Measurements from ENCODE around the gene FEM1B. TPM values are rescaled to one million over a fixed set of nuclear protein-coding genes. Genes with fewer than 3 reads are reported as not detected.

Gene FEM1B
- total and polyA plus RNA-seq, 7 donors, result 23.5 to 188 (median 69.3) TPM

- 63 to 78% (median 68%) methylated on average over 14 of the region's 14 CpGs for WGBS, 3 donors
- DNase-seq (peak in 1 of 2 donors; percentile 25), ATAC-seq (peak; percentile 82 to 94 (median 92))
- TF ChIP-seq CTCF (IDR thresholded peaks at IDR 0.05), result no peak
- peak overlapping the region; percentile 85 for H3K4me3 ChIP-seq
- no peaks in the 10 kb centered on the region for H3K9me3 ChIP-seq
- H3K4me1 ChIP-seq, result peaks cover 93% of the 10 kb centered on the region
- peaks cover 5 to 66% of the 10 kb centered on the region in 2 donors for H3K36me3 ChIP-seq (ENCODE audit: insufficient read depth in 1 of 2, low read depth in 1 of 2)
- peak overlapping the region; percentile 97 for H3K27ac ChIP-seq
- no peaks in the 10 kb centered on the region for H3K27me3 ChIP-seq (ENCODE audit: insufficient read depth in 3 of 3, low read length in 2 of 3)
- intact Hi-C loops (cut with DNase I), result loop anchor here (5.0 kb wide), 2 partner anchors 32 to 37 kb away; no protein-coding TSS in a partner anchor
Observed at GRCh38 chr15:68289621-68290352, 12.2 kb downstream of the FEM1B start.

GRCh38 chr15:68290715-68291114 is 13.2 kb downstream of the FEM1B start:
- Histone ChIP-seq H3K36me3 (ENCODE audit: insufficient read depth in 1 of 2, low read depth in 1 of 2) (peaks cover 4 to 63% of the 10 kb centered on the region in 2 donors), H3K4me3 (peak overlapping the region; percentile 31), H3K27ac (peak overlapping the region; percentile 97), H3K4me1 (peaks cover 93% of the 10 kb centered on the region), H3K9me3 (no peaks in the 10 kb centered on the region), H3K27me3 (ENCODE audit: insufficient read depth in 3 of 3, low read length in 2 of 3) (no peaks in the 10 kb centered on the region)
- no peak for TF ChIP-seq CTCF (IDR thresholded peaks at IDR 0.05)
- 74 to 85% (median 83%) methylated on average over 8 of the region's 8 CpGs for WGBS, 3 donors
- ATAC-seq, result peak in 3 of 4 donors; percentile 49 to 67 (median 64)
- intact Hi-C loops (cut with DNase I), result loop anchor here (5.0 kb wide), 2 partner anchors 33 to 38 kb away; no protein-coding TSS in a partner anchor
- DNase-seq, result no peak

GRCh38 chr15:68292157-68292781 is 14.7 kb downstream of the FEM1B start:
- H3K4me3 ChIP-seq, result peak overlapping the region; percentile 31

GRCh38 chr15:68292967-68293366 is 15.4 kb downstream of the FEM1B start:
- Histone ChIP-seq H3K36me3 (ENCODE audit: insufficient read depth in 1 of 2, low read depth in 1 of 2) (peaks cover 4 to 66% of the 10 kb centered on the region in 2 donors), H3K4me3 (peak overlapping the region; percentile 10), H3K9me3 (no peaks in the 10 kb centered on the region), H3K4me1 (peaks cover 76% of the 10 kb centered on the region), H3K27me3 (ENCODE audit: insufficient read depth in 3 of 3, low read length in 2 of 3) (no peaks in the 10 kb centered on the region), H3K27ac (peak overlapping the region; percentile 97)
- no peak for TF ChIP-seq CTCF (IDR thresholded peaks at IDR 0.05)
- DNase-seq (no peak), ATAC-seq (no peak)
- intact Hi-C loops (cut with DNase I), result loop anchor here (5.0 kb wide), 2 partner anchors 36 to 41 kb away; no protein-coding TSS in a partner anchor

More at GRCh38 chr15:68292157-68292781, 14.7 kb downstream of the FEM1B start:
- peak overlapping the region; percentile 97 for H3K27ac ChIP-seq
- DNase-seq (no peak), ATAC-seq (no peak)
- peaks cover 4 to 60% of the 10 kb centered on the region in 2 donors for H3K36me3 ChIP-seq (ENCODE audit: insufficient read depth in 1 of 2, low read depth in 1 of 2)
- H3K4me1 ChIP-seq, result peaks cover 83% of the 10 kb centered on the region
- H3K27me3 ChIP-seq (ENCODE audit: insufficient read depth in 3 of 3, low read length in 2 of 3), result no peaks in the 10 kb centered on the region
- TF ChIP-seq CTCF (IDR thresholded peaks at IDR 0.05), result no peak
- intact Hi-C loops (cut with DNase I), result loop anchor here (5.0 kb wide), 2 partner anchors 35 to 40 kb away; no protein-coding TSS in a partner anchor
- no peaks in the 10 kb centered on the region for H3K9me3 ChIP-seq
